WTC11 (cell line): ENCODE results near the gene P3R3URF. TPM values are rescaled to one million over a fixed set of nuclear protein-coding genes. Genes with fewer than 3 reads are reported as not detected.

ENCODE experiments used
- ATAC-seq: fragments of 200-7000 bp; cut with Tn5 transposase; 2 replicates; pipeline ENCODE4 v1.10.0; 2021; ENCODE audit warnings: mild to moderate bottlenecking, moderate library complexity
- CTCF ChIA-PET: fragments of 300-600 bp; sonication (Branson Sonifier 250); formaldehyde crosslinking; loops from one replicate; lab custom pipeline; 2021; ENCODE audit warnings: antibody characterized with exemption; lab: Charles Lee
- POLR2A ChIA-PET: fragments of 350-600 bp; sonication (Branson Sonifier 250); formaldehyde crosslinking; loops from one replicate; lab custom pipeline; 2021; ENCODE audit warnings: antibody characterized with exemption; lab: Charles Lee
- DNase-seq: peaks from one replicate; pipeline ENCODE4 v3.0.0; 2021; ENCODE audit warnings: low spot score
- H3K27ac Mint-ChIP-seq: 2 replicates; pipeline ENCODE4 v1.8.0; 2021; ENCODE audit warnings: mixed read lengths
- H3K27me3 Mint-ChIP-seq: 2 replicates; pipeline ENCODE4 v1.8.0; 2021; ENCODE audit warnings: low read depth, mild to moderate bottlenecking, moderate library complexity, mixed read lengths
- H3K36me3 Mint-ChIP-seq: 2 replicates; pipeline ENCODE4 v1.8.0; 2021; ENCODE audit warnings: mixed read lengths
- H3K4me1 Mint-ChIP-seq: 2 replicates; pipeline ENCODE4 v1.8.0; 2022; ENCODE audit warnings: mixed read lengths
- H3K4me3 Mint-ChIP-seq: 2 replicates; pipeline ENCODE4 v1.8.0; 2021; ENCODE audit warnings: mild to moderate bottlenecking, moderate library complexity, mixed read lengths
- H3K9me3 Mint-ChIP-seq: 2 replicates; pipeline ENCODE4 v1.8.0; 2021; ENCODE audit warnings: mixed read lengths
- AFF4 ChIP-seq: sonication (generic); formaldehyde crosslinking; IDR thresholded peaks from 2 replicates; pipeline ENCODE4 v1.8.1; 2023; ENCODE audit warnings: mild to moderate bottlenecking, missing genetic modification reagents, borderline replicate concordance
- ATF6 ChIP-seq: sonication (generic); formaldehyde crosslinking; IDR thresholded peaks from 2 replicates; pipeline ENCODE4 v1.8.1; 2023; ENCODE audit warnings: mild to moderate bottlenecking, missing genetic modification reagents
- CDX4 ChIP-seq: fragments of 250-450 bp; sonication (Bioruptor Pico); IDR thresholded peaks from 2 replicates; pipeline ENCODE4 v1.9.0; 2021; ENCODE audit warnings: moderate library complexity, mild to moderate bottlenecking, inconsistent platforms, borderline replicate concordance
- E2F4 ChIP-seq: sonication (generic); formaldehyde crosslinking; IDR thresholded peaks from 2 replicates; pipeline ENCODE4 v1.8.1; 2022; ENCODE audit warnings: low read depth, mild to moderate bottlenecking, moderate library complexity, missing genetic modification reagents, borderline replicate concordance
- FOXK1 ChIP-seq: sonication (generic); formaldehyde crosslinking; IDR thresholded peaks from 2 replicates; pipeline ENCODE4 v1.8.0; 2022; ENCODE audit warnings: mild to moderate bottlenecking, moderate library complexity, missing genetic modification reagents
- GABPB1 ChIP-seq: sonication (generic); formaldehyde crosslinking; IDR thresholded peaks from 2 replicates; pipeline ENCODE4 v1.8.1; 2023; ENCODE audit warnings: mild to moderate bottlenecking, missing genetic modification reagents
- IRF2 ChIP-seq: sonication (generic); formaldehyde crosslinking; IDR thresholded peaks from 2 replicates; pipeline ENCODE4 v1.8.0; 2022; ENCODE audit warnings: low read depth, missing genetic modification reagents, borderline replicate concordance
- KAT7 ChIP-seq: sonication (generic); formaldehyde crosslinking; IDR thresholded peaks from 2 replicates; pipeline ENCODE4 v1.8.1; 2023; ENCODE audit warnings: missing genetic modification reagents, mild to moderate bottlenecking, borderline replicate concordance
- NFATC4 ChIP-seq: fragments of 250-450 bp; sonication (Bioruptor Pico); IDR thresholded peaks from 2 replicates; pipeline ENCODE4 v1.9.0; 2021; ENCODE audit warnings: mild to moderate bottlenecking
- NR2C2 ChIP-seq: sonication (generic); formaldehyde crosslinking; IDR thresholded peaks from 2 replicates; pipeline ENCODE4 v1.8.0; 2022; ENCODE audit warnings: mild to moderate bottlenecking, missing genetic modification reagents
- NR3C1 ChIP-seq: sonication (generic); formaldehyde crosslinking; conservative IDR thresholded peaks from 2 replicates; pipeline ENCODE4 v1.8.1; 2023; ENCODE audit warnings: low read depth, mild to moderate bottlenecking, missing genetic modification reagents
- RORB ChIP-seq: fragments of 250-450 bp; sonication (Bioruptor Pico); IDR thresholded peaks from 2 replicates; pipeline ENCODE4 v1.9.0; 2021; ENCODE audit warnings: mild to moderate bottlenecking
- SMAD4 ChIP-seq: sonication (generic); formaldehyde crosslinking; IDR thresholded peaks from 2 replicates; pipeline ENCODE4 v1.8.0; 2022; ENCODE audit warnings: mild to moderate bottlenecking, missing genetic modification reagents
- ZNF396 ChIP-seq: fragments of 250-450 bp; sonication (Bioruptor Pico); IDR thresholded peaks from 2 replicates; pipeline ENCODE4 v1.8.0; 2021; ENCODE audit warnings: mild to moderate bottlenecking, moderate library complexity, borderline replicate concordance
- ZNF423 ChIP-seq: fragments of 250-450 bp; sonication (Bioruptor Pico); IDR thresholded peaks from 2 replicates; pipeline ENCODE4 v2.1.2; 2022; ENCODE audit warnings: mild to moderate bottlenecking, moderate library complexity
- total RNA-seq: library from RNA; stranded (reverse); gene quantifications from 3 replicates; pipeline ENCODE4 v1.2.3, GENCODE V29; 2021
- TF ChIP-seq, protein P1 (sequence below): fragments of 250-450 bp; sonication (Bioruptor Pico); IDR thresholded peaks from 2 replicates; pipeline ENCODE4 v2.1.2; 2022; ENCODE audit warnings: mild to moderate bottlenecking, moderate library complexity
- TF ChIP-seq, protein P2 (sequence below): sonication (generic); formaldehyde crosslinking; IDR thresholded peaks from 2 replicates; pipeline ENCODE4 v1.8.1; 2023; ENCODE audit warnings: mild to moderate bottlenecking, missing genetic modification reagents
- TF ChIP-seq, protein P3 (sequence below): sonication (generic); formaldehyde crosslinking; IDR thresholded peaks from 2 replicates; pipeline ENCODE4 v1.8.0; 2022; ENCODE audit warnings: mild to moderate bottlenecking, missing genetic modification reagents
- TF ChIP-seq, protein P4 (sequence below): sonication (generic); formaldehyde crosslinking; IDR thresholded peaks from 2 replicates; pipeline ENCODE4 v1.8.0; 2022; ENCODE audit warnings: mild to moderate bottlenecking, missing genetic modification reagents
- TF ChIP-seq, protein P5 (sequence below): sonication (generic); formaldehyde crosslinking; IDR thresholded peaks from 2 replicates; pipeline ENCODE4 v1.8.0; 2023; ENCODE audit warnings: missing genetic modification reagents

P3R3URF gene
- total RNA-seq, 1 experiment from 2014 or later = not detected

DNA sequence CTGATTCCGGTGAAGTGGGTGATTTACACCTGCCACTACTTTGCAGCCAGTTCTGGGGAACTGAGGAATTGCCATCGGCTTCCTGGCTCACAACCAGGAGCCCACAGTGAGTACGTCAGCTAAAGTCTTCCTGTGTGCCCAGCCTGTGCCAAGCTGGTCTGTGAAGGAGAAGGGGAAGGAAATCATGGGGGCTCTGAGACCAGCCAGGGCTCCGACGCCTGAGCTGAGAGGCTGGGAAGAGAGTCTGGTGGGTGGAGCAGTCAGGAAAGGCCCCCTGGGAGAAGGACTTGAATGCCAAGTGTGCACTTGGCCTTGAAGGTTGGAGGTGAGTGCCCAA lies 28.1 kb upstream of the P3R3URF start:
- TF ChIP-seq GABPB1 (CRISPR knock-in tag) (no peak), AFF4 (CRISPR knock-in tag) (no peak), IRF2 (CRISPR knock-in tag) (no peak), SMAD4 (no peak), NR3C1 (CRISPR knock-in tag) (no peak), RORB (CRISPR knock-in tag) (no peak), ATF6 (CRISPR knock-in tag) (no peak), CDX4 (CRISPR knock-in tag) (no peak)
- TF ChIP-seq, protein P1, sequence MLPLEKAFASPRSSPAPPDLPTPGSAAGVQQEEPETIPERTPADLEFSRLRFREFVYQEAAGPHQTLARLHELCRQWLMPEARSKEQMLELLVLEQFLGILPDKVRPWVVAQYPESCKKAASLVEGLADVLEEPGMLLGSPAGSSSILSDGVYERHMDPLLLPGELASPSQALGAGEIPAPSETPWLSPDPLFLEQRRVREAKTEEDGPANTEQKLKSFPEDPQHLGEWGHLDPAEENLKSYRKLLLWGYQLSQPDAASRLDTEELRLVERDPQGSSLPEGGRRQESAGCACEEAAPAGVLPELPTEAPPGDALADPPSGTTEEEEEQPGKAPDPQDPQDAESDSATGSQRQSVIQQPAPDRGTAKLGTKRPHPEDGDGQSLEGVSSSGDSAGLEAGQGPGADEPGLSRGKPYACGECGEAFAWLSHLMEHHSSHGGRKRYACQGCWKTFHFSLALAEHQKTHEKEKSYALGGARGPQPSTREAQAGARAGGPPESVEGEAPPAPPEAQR (CRISPR knock-in tag) = no peak
- TF ChIP-seq, protein P2, sequence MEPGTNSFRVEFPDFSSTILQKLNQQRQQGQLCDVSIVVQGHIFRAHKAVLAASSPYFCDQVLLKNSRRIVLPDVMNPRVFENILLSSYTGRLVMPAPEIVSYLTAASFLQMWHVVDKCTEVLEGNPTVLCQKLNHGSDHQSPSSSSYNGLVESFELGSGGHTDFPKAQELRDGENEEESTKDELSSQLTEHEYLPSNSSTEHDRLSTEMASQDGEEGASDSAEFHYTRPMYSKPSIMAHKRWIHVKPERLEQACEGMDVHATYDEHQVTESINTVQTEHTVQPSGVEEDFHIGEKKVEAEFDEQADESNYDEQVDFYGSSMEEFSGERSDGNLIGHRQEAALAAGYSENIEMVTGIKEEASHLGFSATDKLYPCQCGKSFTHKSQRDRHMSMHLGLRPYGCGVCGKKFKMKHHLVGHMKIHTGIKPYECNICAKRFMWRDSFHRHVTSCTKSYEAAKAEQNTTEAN (CRISPR knock-in tag) = no peak
- TF ChIP-seq, protein P3, sequence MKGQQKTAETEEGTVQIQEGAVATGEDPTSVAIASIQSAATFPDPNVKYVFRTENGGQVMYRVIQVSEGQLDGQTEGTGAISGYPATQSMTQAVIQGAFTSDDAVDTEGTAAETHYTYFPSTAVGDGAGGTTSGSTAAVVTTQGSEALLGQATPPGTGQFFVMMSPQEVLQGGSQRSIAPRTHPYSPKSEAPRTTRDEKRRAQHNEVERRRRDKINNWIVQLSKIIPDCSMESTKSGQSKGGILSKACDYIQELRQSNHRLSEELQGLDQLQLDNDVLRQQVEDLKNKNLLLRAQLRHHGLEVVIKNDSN (CRISPR knock-in tag) = no peak
- TF ChIP-seq, protein P4, sequence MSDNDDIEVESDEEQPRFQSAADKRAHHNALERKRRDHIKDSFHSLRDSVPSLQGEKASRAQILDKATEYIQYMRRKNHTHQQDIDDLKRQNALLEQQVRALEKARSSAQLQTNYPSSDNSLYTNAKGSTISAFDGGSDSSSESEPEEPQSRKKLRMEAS (CRISPR knock-in tag) = no peak
- Mint-ChIP-seq H3K4me3 (peak overlapping the region; percentile 81), H3K36me3 (no peaks in the 10 kb centered on the region), H3K27me3 (no peaks in the 10 kb centered on the region; the same call in 1 of the 2 replicates), H3K4me1 (peaks cover 26% of the 10 kb centered on the region), H3K27ac (no peak overlapping the region), H3K9me3 (no peaks in the 10 kb centered on the region)
- DNase-seq = no peak
- ATAC-seq = no peak
- ChIA-PET CTCF (interaction anchor here (1.4 to 7.2 kb wide), 2 partner anchors 20 to 23 kb away, joined by 4 to 67 read pairs; no protein-coding TSS in a partner anchor), POLR2A (no interaction called here)

DNA sequence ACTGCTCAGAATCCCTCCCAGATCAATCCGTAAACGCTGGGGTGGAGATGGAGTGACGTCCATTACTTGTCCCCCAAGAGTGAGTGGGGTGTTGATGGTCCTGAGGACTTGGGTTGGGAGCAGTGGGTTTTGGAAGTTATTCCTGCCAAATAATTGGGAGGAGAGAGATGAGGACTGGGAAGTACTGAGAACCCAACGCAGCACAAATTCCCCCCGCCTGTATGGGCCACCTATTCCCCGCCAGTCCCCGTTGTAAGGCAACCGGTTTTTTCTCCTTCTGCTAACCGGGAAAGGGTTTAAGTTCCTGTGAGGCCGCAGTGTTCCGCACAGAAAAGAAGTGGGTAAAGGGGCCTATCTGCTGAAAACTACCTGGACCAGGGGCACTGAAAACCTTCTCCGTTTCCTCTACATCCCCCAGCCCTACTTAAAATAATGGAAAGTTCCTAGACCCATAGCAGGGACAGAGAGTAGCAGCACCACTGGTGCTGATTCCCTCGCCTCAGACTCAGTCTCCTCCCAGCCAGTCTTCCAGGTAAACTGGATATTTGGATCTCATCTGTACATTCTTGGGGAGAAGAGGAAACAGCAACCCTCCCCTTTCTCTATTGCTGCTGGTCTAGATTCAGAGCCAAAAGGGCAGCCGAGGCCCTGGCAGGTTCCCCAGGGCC lies 27.6 kb upstream of the P3R3URF start:
- ChIA-PET CTCF (interaction anchor here (0.6 to 7.2 kb wide), 6 partner anchors 18 to 48 kb away, joined by 3 to 67 read pairs (median 4); no protein-coding TSS in a partner anchor), POLR2A (interaction anchor here (0.6 to 0.7 kb wide), 2 partner anchors 20 to 25 kb away, joined by 3 read pairs; no protein-coding TSS in a partner anchor)
- Mint-ChIP-seq H3K27me3 (no peaks in the 10 kb centered on the region; the same call in 1 of the 2 replicates), H3K36me3 (no peaks in the 10 kb centered on the region), H3K9me3 (no peaks in the 10 kb centered on the region), H3K4me1 (peaks cover 30% of the 10 kb centered on the region), H3K27ac (no peak overlapping the region), H3K4me3 (peak overlapping the region; percentile 81)
- DNase-seq (no peak), ATAC-seq (peak; percentile 33)
- TF ChIP-seq NFATC4 (CRISPR knock-in tag) (no peak), KAT7 (CRISPR knock-in tag) (no peak), ZNF423 (CRISPR knock-in tag) (no peak), FOXK1 (CRISPR knock-in tag) (no peak), NR2C2 (no peak), ZNF396 (CRISPR knock-in tag) (no peak), E2F4 (no peak)
- TF ChIP-seq, protein P5, sequence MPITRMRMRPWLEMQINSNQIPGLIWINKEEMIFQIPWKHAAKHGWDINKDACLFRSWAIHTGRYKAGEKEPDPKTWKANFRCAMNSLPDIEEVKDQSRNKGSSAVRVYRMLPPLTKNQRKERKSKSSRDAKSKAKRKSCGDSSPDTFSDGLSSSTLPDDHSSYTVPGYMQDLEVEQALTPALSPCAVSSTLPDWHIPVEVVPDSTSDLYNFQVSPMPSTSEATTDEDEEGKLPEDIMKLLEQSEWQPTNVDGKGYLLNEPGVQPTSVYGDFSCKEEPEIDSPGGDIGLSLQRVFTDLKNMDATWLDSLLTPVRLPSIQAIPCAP (CRISPR knock-in tag) = no peak
- TF ChIP-seq, protein P3 (CRISPR knock-in tag) = no peak
